Inflammatory macrophage treated with lipopolysaccharide for 4 hours (primary cell): ENCODE measurements around the gene NR2C2.

ENCODE experiments used
- DNase-seq: peaks from one replicate; pipeline ENCODE4 v3.0.0-alpha.2; 2020

Gene NR2C2

DNA sequence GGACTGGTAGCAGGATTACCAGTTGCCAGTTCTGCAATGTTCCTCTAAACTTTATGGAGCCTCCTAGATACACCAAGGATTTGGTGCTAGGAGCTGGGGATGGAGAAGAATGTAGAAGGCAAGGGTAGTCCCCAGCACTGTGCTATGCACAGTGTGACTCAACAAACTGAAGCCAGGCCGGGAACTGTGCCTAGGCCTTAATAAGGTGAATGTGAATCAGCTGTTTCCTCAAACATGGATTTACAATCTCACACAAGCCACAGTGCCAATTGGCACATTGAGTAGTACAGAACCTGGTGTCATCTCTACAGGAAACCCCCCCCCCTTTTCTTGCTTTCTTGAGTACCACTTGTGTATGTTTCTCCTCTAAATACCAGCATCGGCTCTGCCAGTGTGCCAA is 85.3 kb downstream of the NR2C2 start:
- DNase-seq: no peak

DNA sequence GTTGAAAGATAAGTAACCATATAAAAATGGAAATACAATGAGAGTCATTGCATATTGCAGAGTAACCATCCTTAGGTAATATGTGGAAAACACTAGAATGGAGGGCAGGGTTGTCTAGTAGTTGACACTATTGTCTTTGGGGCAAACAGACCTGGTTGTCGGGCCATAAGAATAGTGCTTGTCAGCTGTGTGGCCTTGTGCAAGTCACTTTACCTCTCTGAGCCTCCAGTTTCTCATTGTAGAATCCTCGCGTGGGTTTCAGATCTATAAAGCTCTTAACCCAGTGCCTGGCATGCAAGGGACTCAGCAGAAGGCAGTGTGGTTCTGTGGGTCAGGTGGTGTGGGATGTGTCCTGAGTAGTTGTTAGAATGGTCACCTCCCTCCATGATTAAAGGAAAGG is 85.7 kb downstream of the NR2C2 start:
- no peak for DNase-seq

DNA sequence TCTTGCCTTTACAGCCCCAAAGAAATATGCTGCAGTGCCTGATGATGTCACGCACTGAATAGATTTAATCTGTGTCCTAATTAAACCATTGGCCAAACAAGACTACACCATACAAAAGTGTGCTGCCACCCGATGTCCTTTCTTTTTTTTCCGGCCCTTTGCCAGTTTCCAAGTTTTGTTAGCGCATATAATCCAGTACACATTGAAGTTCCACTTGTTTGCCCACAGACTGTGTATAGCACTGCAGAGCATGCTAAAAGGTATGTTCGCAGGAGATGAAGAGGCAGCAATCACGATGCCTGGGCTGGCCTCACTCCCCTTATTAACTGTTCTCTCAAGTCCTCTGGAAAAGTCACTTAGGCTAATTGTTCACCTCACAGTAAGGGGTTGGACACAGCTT is 90.9 kb downstream of the NR2C2 start:
- no peak for DNase-seq

DNA sequence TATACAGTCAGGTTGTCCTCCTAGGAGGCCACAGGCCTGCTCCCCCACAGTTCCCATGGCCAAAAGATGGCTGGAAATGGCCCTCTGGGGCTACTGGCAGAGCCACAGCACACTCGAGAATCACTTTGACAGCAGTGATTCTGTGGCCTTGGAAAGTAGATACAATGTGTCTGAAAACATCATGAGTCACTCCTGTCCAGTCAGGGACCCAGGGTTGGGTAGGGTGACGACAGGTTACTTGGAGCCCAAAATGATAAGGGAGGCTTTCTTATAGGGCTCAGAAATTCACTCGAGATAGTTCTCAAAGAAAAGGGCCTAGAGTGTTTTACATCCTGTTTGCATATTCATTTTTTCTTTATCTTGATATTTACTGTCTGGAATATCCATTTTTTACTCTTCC is 93.5 kb downstream of the NR2C2 start:
- DNase-seq: no peak

DNA sequence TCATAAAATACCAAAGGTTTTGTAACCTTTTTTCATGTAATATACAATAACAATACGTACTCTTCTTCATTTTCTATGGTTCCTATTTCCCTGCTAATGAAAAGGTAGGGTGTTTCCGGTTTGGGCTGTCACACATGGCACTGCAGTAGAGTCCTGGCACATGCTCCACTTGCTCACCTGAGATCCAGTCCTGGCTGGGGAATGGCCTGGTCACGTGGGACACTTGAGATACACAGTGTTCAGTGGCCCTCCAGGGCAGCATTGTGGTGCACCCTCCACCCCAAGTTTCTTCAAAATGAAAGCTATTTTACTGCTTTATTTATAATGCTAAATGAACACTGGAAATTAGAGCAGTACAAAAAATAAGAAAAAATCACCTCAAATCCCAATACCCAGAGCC is 94.6 kb downstream of the NR2C2 start:
- no peak for DNase-seq

DNA sequence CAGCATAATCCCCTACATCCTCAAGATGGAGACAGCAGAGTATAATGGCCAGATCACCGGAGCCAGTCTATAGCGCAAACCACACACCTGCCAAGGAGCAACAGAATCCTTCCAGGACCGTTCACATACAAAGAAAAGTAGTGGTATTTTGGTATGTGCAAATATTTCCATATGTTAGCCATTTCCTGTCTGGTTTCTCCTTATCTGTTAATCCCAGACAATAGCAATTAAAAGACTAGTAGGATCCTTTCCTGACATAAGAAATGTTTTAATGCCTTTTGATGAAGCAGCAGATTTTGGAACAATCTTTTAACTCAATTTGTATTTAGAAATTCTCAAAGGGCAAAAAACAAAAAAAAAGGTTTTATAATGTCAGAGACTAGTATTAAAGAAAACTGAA is 95.6 kb downstream of the NR2C2 start:
- no peak for DNase-seq

DNA sequence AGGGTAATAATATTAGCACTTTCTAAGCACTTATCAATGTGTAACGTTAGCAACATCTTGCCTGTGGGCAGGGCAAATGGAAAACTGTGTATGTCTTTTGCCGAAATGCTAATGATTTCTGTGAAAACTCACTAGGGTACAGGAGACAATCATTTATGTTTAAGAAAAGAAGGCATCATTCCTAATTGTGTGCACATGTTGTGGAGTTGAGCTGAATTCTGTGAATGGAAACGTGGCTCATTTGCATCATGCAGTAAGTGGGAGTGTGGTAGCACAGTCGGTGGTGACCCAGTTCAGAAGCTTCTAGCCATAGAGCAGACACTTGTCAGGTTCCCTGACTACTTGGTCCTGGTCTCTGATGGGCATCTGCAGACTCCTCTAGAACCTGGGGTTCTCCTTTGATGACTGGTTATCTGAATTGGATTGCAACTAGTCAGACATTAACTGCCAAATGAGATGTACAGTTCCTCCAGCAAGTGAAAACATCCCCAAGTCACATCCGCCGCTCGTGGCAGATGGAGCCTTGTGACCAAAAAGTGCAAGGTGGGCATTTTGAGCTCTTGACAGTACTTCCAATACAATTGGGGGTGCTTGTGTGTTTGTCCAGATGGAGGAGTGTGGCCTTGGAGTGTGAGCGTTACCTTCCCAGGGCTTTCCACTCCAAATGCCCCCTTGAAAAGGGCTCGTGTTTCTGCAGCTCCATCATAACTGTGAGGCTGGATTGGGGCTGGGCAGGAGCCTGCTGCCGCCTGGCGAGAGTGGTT is 96.2 kb downstream of the NR2C2 start:
- no peak for DNase-seq

DNA sequence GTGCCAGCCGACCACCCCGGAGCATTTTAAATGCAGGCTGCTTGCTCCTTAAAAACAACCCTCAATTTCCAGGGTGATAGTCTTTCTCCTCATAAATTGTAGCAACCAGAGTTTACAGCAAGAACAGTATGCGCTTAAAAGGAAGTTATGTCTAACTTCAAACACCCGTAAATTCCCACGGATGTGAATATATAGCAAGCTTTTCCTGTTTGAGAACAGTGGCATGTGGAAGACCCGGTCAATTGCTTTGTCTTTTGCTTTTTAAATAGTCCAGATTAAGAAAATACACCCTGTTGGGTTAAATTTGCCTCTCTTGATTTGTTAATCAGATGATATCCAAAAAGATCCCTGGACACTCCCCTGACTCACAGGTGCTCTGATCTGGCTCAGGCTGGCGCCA is 96.9 kb downstream of the NR2C2 start:
- no peak for DNase-seq

DNA sequence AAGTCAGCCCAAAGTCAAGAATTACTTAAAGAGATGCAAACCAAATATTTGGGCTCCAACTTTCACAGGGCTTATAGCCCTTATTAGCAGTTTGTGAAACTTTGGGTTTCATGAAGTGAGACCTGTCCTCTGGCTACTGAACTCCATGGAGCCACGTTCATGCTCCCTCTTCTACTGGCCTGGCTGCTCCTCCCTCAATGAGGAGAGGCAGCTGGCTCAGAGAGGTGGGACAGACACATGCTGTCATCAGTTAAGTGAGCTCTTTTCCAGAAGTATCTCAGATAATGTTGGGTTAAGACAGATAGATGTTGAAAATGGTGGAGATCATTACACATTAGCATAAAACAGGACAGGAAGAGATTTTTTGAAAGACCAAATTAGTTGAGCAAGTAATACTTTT is 98.3 kb downstream of the NR2C2 start:
- DNase-seq: no peak

DNA sequence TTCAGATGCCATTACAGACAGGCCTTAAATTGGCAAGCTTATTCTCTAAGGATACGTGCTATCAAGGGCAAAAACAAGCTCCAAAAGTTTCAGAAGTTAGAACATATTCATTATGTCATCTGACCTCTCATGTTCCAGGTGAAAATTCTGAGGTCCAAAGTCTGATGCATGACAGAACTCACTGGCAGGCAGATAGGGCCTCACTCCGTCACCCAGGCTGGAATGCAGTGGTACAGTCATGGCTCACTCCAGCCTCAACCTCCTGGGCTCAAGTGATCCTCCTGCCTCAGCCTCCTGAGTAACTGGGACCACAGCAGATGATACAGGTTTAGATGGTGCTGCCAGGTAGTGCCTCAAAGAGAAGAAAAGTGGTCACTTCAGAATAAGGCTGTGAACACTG is 102.2 kb downstream of the NR2C2 start:
- DNase-seq: no peak

DNA sequence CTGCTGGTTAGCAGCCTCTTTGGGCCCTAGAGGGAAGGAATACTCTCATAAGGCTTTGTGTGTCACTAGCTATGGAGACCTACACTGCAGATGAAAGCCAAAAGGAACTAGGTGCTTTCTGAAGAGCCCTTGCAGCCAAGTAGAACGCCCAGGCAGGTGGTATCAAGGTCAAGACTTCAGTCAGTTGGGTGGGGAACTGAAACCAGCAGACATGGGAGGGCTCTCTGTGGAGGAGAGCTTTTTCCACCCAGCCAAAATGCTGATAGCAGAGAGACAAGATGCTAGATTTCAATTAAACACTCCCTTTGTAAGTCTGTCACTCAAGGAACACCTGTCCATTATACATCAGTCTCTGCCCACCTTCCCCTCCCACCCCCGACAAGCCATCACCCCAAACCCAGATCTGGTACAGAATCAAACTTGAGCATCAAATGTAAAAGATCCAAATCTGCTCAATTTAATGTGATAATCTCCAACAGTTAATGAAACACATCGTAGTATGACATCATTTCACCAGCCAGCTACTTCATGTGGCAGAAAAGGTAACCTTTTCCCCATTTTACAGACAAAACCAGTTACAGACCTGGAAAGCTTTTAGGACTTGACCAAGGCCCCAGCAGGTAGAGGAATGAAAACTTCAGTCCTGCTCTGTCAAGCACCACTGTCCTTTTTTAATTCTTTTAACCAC is 103.2 kb downstream of the NR2C2 start:
- DNase-seq: no peak

DNA sequence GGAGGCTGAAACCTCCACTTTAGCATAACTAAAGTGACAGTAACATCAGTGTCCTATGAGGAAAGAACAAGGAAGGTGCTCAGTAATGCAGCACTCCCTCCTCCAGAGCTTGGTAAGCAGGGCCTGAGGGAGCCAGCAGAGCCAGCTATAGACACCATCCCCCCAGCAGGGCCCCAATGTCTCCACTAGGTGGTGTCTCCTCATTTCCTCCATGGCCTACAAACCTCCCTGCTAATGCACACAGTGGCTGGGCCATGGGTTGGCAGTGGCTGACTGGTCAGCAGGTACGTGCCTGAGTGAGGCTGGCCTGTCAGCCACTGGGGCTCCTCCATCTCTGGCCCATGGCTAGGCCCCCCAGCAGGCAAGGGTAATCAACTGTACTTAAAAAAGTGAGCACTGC is 104.1 kb downstream of the NR2C2 start:
- peak; percentile 31 for DNase-seq

DNA sequence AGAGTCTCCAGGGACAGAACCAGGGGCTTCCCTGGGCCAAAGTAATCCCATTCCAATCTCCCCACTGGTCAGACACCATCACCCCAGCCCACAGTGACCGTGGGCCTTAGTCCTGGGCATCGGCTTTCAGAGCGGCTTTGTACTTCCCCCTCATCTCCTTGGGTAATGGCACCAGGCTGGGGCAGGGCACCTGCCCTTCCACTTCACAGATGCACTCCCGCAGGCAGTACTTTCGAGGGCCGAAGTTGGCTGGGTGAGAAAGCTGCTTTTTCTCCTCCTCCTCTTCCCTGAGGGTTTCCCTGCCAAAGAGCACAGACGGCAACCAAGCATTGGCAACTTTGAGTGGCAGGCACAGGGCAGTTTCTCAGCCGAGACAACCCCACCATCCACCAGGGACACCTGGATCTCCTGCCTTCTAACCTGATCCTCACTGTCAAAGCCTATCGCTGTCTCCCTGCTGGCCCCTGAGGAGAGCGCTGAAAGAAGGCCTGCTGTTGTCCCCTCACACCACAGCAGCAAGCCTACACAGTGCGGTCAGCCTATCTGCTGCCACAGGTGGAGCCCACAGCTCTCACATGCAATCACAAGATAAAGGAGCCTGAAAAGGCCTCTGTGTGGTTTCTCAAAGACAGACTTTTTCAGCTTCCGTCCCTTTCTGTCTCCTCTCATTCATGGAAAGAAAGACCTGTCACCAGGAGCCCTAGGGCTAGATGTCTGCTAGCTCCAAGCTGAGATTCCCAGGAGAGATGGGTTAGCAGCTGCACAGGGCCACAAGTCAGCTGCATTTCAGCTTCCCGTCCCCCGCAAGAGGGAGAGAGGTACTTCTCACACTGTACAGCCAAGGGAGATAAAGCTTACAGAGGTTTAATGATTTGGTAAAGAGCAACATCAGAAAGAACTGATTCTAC is 105.2 kb downstream of the NR2C2 start:
- no peak for DNase-seq

DNA sequence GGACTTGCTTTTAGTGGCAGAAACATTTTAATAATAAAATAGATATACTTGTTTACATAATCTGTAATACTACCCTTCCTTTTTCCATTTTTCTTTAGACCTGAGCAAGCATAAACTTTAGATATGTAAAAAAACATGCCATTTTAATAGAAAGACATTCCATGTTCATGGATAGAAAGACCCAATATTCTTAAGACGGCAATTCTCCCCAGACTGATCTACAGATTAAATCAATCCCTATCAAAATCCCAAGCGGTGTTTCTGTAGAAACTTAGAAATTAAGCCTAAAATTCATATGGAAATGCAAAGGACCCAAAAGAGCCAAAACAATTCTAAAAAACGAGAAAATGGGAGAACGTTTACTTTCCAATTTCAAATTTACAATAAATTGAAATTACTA is 106.2 kb downstream of the NR2C2 start:
- DNase-seq: no peak

DNA sequence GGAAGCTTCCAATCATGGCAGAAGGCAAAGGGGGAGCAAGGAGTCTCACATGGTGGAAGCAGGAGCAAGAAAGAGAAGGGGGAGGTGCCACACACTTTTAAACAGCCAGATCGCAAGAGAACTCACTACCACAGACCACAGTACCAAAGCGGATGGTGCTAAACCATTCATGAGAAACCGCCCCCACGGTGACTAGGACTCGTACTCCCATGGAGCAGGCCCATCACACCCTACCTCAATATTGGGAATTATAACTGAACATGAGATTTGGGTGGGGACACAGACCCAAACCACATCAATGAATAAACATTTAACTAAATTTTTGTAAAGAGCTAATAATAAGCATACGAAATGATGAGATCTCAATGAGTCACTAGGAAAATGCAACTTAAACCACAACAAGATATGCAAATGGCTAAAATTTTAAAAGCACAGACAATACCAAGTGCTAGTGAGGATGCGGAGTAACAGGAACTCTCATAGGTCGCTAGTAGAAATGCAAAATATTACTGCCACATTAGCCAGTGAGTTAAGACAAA is 107.7 kb downstream of the NR2C2 start:
- DNase-seq: no peak

DNA sequence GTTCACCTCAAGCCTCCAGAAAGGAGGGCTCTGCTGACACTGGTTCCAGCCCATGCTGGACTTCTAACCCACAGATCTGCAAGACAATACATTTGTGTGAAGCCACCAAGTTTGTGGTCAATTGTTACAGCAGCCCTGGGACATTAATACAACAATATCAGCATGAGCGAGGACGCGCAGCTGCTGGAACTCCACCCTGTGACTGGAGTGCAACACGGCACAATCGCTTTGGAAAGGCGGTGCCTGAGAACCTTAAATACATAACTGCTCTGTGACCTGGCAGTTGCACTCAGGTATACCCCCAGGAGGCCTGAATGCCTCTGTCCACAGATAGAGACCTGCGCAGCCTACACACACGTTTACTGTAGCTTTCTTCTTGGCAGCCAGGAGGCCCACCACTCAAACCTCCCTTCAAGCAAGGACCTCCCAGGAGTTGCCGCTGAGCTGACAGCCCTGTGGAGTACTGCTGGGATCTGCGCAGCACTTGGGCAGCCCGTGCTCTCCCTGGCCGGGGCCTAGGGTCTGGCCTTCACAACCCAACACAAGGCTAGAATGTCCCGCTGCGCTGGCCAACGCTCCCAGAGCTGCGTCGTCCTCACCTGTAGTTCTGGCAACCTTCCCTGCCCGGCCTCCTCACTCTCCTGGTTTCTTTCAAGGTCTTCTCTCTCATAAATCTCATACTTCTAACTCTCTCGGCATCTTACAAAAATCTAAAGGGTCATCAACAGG is 109.5 kb downstream of the NR2C2 start:
- DNase-seq: no peak

DNA sequence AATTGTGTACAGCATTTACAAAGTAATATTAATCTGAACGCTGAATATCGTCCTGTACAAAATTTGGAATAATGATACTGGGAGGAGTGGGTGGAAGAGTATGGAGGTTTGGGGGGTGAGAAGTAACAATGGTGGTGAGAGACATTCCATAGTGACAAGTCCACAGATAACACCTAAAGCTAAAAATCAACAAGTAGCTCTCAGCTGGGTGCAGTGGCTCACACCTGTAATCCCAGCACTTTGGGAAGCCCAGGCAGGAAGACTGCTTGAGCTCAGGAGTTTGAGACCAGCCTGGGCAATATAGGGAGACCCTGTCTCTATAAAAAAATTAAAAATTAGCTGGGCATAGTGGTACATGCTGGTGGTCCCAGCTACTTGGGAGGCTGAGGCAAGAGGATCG is 112.6 kb downstream of the NR2C2 start:
- DNase-seq: no peak

DNA sequence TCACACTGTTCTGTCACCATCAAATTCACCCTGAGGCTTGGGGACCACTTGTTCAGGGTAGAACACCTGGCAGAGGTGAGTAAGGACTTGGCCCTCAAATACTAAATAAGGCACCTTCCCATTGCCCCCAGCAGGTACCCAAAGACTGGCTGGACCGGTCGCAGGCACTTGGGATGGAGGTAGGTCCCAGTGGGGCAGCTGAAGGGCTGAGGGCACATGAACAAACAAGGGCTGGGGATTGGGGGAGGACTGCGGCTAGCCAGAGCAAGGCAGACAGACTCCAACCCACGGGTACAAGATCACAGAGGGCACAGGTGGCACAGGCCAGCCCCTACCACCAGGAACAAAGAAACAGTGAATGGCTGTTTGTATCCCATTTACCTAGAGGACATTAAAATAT is 115.9 kb downstream of the NR2C2 start:
- no peak for DNase-seq

DNA sequence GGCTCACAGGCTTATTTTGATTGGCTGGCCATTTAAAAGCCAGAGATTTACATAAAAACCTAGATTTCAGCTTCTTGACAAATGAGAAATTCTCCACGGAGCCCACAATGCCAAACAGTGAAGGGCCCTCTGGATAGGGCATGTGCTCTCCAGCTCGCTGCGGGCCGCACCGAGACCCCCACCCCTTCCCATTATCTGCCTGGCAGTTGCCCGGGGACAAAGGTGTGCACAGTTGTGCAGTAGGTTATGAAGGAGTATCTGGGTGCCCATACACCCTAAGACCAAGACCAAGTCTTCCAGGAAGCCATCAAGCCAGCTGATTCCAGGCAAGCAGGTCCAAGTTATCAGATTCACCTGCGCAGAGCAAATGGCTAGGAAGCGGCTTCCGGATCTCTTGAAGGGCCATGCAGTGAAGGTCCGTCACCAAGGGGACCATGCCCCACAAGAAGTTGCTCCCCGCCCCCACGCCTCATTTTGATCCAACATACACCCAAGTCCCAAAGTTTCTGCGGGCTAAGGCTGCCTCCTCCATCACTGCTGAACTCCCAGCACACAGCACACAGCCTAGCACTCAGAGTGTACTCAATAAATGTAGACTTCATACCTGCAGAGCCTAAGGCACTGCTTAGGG is 116.4 kb downstream of the NR2C2 start:
- DNase-seq: no peak

DNA sequence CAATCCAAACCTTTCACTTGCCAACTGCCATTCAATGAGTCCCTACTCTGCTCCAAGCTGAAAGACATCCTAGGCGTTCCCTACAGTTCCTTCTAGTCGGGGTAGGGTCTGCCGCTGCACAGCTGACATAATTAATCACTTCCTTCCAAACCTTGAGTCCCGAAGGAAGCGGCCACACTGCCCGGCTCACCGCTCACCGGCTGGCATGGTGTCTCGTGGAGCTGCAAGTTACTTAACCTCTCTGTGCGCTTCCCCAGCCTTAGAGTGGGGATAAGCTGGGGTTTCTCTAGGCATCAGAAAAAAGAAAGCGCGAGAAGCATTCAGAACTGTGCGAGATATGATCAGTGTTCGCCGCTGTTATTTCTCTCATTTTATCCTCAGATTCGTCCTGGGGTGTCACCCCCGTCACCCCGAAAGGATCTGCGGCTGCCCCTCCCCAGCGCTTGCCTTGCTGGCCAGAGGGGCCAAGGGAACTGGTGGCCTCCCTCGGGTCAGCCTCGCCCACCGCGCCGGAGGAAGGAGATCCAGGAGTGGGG is 117.0 kb downstream of the NR2C2 start:
- peak; percentile 41 for DNase-seq

DNA sequence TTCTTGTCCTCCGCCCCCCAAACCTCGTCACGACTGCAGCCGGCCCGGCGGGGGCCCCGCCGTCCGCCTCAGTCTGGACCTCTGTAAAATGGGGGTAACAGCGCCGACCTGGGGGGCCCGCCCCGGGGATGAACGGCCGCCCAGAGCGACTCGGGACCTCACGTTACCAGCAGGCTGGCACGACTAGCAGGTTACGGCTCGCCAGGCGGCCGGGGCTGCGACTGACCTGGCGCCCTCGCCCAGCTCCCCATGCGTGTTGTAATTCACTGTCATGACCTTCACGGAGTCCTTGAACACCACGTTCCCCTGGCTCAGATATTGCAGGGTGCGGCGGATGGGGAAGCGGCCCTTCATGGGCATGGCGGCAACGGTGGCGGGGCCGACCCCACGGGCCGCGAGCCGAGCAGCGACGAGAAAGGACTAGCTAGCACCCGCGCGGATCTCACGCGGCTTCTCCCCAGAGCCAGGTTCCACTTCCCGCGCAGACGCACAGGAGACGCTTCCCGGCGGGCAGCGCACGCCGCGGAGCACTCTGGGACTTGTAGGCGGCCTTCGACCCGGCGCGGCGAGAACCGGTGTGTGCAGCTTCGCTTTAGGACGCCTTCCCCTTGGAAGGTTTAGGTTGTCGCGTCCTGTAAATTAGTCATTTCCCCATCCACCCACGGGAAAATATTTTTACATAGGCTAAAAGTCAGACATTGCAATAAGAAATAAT is 117.6 kb downstream of the NR2C2 start, which contains the start of gene MRPS25:
MRPS25 (minus strand) TSS at position 481 of the 715 bp plus-strand sequence; CDS start at position 360, 121 bp downstream.
- DNase-seq: peak; percentile 93
